Skin epidermis (tissue), 12 donors: ENCODE results near the gene GREM1.

ENCODE experiments used
- H3K27ac ChIP-seq, 21 experiments: fragments of 200-600 bp; sonication (generic) in 11 of 21; one replicate each; pipeline ENCODE4 v1.5.0; 2020; ENCODE audit warnings: mild to moderate bottlenecking in 3 of 21, inconsistent platforms in 2 of 21, moderate library complexity in 2 of 21
- H3K4me3 ChIP-seq, 7 experiments: fragments of 200-600 bp; sonication (generic) in 2 of 7; one replicate each; pipeline ENCODE4 v1.5.0; 2020; ENCODE audit warnings: inconsistent platforms in 2 of 7, mild to moderate bottlenecking in 2 of 7, moderate library complexity in 1 of 7

GREM1 gene

DNA sequence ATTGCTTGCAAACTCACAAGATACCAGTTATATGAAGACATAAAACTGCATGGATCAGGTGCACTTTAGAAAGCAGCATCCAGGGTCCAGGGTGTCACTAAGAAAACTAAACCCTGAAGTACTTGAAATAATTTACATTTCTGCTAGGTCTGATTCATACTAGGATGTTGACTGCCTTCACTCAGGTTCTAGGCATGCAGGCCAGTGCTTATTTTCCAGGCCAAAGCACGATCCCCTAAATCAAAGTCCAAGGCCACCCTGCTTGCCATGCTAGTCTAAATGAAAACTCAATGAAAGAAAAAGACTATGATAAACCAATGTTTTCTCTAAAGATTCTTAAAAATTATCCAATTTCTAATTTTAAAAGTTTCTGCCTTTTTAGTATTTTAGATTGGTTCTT lies 49.4 kb downstream of the GREM1 start:
- H3K4me3 ChIP-seq, result no peak overlapping the region
- no peak overlapping the region for H3K27ac ChIP-seq

DNA sequence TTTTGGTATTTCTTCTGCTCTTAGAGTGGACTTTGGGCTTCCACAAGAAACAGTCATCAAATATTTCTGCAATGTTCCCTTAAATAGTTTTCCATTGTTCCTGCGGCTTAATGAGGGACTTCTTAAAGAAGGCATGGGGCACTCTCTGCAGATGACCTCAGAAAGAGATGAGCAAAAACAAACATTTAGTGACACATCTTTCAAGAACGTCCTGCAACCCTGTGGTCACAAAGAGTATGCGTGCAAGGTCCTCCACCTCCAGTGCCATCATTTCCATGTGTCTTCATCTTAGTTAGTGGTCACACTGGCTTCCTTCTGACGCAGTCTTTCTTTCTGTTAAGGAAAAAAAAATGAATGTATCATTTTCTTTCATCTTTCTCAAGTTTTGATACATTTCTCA lies 56.2 kb downstream of the GREM1 start:
- no peak overlapping the region for H3K4me3 ChIP-seq
- peak overlapping the region in 2 of 21 experiments; percentile 22 to 26 for H3K27ac ChIP-seq

DNA sequence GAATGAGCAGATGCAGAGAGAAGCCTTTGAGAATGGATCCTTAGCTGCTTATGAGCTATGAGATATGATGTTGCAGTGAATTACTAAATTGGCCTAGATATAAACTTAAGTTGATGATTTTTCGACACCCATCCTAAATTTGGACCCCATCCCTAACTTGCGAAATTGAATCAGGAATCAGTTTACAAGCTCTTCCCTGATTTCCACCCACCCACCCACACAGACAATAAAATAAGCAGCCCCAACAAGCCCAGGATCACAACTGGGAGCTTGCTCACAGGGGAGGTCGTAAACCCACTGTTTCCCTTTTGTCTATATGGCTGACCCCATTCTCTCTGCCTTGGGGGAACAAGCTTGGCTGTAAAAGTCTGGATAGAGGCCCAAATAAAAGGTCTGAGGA lies 57.3 kb downstream of the GREM1 start:
- Histone ChIP-seq H3K27ac (peak overlapping the region in 1 of 21 experiments; percentile 22), H3K4me3 (no peak overlapping the region)

DNA sequence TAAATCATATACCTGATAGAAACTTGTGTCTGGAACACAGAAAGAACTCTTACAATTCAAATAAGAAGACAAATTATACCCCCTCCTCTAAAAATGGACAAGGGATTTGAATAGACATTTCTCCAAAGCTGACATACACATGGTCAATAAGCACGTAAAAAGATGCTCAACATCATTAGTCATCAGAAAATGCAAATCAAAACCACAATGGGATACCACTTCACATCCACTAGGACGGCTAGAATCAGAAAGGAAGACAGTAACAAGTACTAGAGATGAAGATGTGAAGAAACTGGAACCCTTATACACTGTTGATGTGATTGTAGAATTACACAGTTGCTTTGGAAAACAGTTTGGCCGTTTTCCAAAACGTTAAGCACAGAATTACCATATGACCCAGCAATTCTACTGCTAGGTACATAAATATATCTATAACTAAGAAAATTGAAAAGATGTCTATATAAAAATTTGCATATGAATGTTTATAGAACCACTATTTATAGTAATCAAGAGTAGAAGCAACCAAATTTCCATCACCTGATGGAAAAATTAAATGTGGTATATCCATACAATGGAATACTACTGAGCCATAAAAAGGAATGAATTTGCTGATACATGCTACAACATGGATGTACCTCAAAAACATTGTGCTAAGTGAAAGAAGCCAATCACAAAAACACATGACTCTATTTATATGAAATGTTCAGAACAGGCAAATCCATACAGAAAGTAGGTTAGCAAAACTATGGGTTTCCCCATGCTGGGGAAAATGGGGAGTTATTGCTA lies 60.8 kb downstream of the GREM1 start:
- H3K27ac ChIP-seq, result no peak overlapping the region
- H3K4me3 ChIP-seq, result no peak overlapping the region

DNA sequence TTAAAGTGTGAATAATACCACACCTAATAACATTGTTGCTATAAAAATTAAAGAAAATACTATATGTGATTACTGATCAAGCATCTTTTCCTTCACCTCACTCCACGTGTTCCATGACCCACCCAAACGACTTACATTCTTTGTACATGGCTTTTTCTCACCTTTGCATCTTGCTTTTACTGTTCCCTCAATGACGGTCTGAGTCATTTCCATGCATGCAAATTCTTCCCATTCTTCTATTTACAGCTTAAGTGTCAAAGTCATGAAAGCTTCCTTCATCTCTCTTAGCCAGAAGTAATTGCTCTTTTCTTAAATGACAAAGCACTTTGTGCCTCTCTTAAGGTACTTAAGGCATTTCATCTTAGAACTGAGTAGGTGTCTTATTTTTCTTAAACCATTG lies 64.0 kb downstream of the GREM1 start:
- H3K4me3 ChIP-seq, result no peak overlapping the region
- H3K27ac ChIP-seq, result no peak overlapping the region

DNA sequence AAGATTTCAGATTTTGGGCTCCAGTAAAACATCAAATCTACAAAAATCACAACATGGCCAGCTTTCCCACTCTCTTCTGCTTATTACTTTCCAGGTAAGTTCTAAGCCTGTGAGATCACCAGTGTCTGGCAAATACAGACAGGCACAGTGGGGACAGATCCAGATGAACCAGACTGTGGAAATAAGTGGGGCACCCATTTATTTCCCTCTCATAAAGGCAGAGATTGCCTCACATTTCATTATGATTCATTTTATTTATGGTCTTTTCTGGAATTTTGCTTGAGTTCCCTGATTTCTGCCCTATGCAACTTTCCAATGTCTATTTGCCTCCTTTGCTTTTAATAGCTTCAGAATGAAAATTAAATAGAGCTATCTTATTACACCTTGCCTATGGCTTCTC lies 66.8 kb downstream of the GREM1 start:
- Histone ChIP-seq H3K4me3 (no peak overlapping the region), H3K27ac (no peak overlapping the region)

DNA sequence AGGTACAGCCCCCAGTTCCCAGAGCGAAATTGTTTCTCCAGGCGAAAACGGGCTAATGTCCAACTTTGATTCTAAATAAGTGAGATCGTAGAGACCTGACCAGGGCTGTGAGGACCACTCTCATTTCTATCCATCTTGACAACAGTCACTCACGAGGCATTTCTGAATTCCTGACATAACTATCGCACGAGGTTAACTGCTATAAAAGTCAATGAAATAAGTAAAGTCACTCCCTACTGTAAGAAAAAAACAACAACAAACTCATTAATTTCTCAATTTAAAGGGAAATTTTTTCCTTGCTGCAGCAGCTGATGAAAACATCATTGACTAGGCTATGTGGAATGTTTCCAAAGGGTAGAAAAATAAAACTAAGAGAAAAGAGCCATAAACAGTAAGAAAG lies 69.1 kb downstream of the GREM1 start:
- Histone ChIP-seq H3K4me3 (no peak overlapping the region), H3K27ac (no peak overlapping the region)

DNA sequence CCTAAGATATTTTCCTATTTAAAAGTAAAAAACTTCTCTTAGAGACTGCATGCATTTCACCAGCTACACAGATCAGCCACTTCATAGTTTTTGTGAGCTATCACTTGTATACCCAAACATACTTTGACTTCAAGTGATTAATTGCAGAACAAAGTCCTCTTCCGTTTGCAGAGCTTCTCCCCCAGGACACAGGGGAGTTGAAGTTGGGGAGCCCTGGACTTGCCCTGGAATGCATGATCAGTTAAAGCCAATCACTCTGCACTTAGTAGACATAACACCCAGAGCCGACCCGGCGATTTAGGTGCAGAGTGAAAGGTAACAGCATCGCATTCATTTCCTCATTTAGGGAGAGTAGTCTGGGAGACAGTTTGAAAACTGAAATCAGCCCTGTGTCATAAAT lies 70.1 kb downstream of the GREM1 start:
- H3K27ac ChIP-seq, result no peak overlapping the region
- H3K4me3 ChIP-seq, result no peak overlapping the region

DNA sequence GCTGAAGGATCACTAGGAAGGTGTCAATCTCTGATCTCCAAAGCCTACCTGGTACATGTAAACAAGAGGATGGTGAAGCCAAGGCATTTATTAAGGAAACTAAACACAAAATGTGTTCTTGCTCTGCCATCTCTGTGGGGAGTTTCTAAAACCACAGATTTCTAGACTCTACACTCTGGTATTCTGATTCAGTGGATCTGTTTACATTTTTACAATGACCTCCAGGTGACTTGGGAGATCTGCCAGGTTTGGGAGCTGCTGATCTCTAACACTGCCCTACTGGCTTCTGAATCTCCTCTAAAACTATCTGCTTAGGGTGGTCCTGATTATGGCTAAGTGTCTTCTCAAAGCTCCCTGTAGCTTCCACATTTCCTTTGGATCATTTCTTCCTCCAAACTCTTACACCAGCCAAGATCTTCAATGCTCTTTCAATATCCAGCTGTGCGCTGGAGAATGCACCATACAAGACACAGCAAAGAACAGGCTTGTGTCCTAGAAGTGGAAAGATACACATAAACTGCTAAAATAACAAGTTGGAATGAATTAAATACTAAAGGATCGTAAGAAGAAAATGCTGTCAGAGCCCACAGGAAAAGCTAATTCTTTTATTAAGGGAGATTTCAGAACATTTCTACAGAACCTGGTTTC lies 72.7 kb downstream of the GREM1 start:
- no peak overlapping the region for H3K4me3 ChIP-seq
- H3K27ac ChIP-seq, result peak overlapping the region in 1 of 21 experiments; percentile 2

DNA sequence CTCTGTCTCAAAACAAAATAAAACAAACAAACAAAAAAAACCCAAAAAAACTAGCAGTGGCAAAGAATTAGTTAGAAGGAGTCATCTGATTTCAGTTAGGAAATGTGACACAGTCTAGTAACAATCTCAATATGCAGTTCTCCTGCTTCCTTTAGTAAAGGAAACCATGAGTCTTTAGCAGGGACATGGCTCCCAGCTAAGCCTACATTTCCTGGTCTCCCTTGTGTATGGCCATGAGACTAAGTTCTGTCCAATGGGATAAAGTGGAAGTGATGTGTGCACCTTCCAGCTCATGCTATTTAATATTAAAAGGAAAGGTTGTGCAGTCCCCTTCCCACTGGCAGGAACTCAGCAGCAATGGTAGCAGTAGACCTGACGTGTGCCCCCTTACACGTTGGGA lies 74.6 kb downstream of the GREM1 start:
- H3K4me3 ChIP-seq, result no peak overlapping the region
- H3K27ac ChIP-seq, result no peak overlapping the region
